GM23338 (cell line): Measurements from ENCODE around the gene DPH1.

Source experiments
- CREB1 ChIP-seq: fragments of 250-450 bp; sonication (Bioruptor Pico); IDR thresholded peaks from 2 replicates; pipeline ENCODE4 v1.5.0; 2020; ENCODE audit warnings: low read depth, mild to moderate bottlenecking, moderate library complexity
- EZH2 ChIP-seq: fragments of 200-600 bp; sonication (generic); IDR thresholded peaks from one replicate; pipeline ENCODE4 v1.8.0; 2017; ENCODE audit warnings: antibody characterized with exemption, mild to moderate bottlenecking, low read depth; ENCODE audit not compliant: unreplicated experiment
- EZH2phosphoT487 ChIP-seq: fragments of 200-600 bp; sonication (generic); IDR thresholded peaks from one replicate; pipeline ENCODE4 v1.8.1; 2018; ENCODE audit warnings: antibody characterized with exemption; ENCODE audit not compliant: unreplicated experiment
- JUNB ChIP-seq: IDR thresholded peaks from one replicate; pipeline ENCODE4 v1.6.1; 2016; ENCODE audit warnings: antibody characterized with exemption; ENCODE audit not compliant: unreplicated experiment
- POLR2AphosphoS5 ChIP-seq: IDR thresholded peaks from 2 replicates; pipeline ENCODE4 v1.6.1; 2016; ENCODE audit warnings: antibody characterized with exemption, low read depth
- TF ChIP-seq, protein P1 (sequence below), 2 experiments: fragments of 200-600 bp in 1 of 2; sonication (generic) in 1 of 2; conservative IDR thresholded peaks; 2 replicates each; pipeline versions ENCODE4 v1.5.1 to v1.6.1; 2016 to 2017; ENCODE audit warnings: antibody characterized with exemption in 2 of 2, low read depth in 2 of 2, mild to moderate bottlenecking in 2 of 2, moderate library complexity in 1 of 2
- TF ChIP-seq, protein P2 (sequence below): fragments of 250-450 bp; sonication (Bioruptor Pico); IDR thresholded peaks from 2 replicates; pipeline ENCODE4 v1.5.0; 2020; ENCODE audit warnings: mild to moderate bottlenecking, moderate library complexity
- TF ChIP-seq, protein P3 (sequence below): IDR thresholded peaks from one replicate; pipeline ENCODE4 v1.6.1; 2018; ENCODE audit warnings: antibody characterized with exemption; ENCODE audit not compliant: unreplicated experiment

DNA sequence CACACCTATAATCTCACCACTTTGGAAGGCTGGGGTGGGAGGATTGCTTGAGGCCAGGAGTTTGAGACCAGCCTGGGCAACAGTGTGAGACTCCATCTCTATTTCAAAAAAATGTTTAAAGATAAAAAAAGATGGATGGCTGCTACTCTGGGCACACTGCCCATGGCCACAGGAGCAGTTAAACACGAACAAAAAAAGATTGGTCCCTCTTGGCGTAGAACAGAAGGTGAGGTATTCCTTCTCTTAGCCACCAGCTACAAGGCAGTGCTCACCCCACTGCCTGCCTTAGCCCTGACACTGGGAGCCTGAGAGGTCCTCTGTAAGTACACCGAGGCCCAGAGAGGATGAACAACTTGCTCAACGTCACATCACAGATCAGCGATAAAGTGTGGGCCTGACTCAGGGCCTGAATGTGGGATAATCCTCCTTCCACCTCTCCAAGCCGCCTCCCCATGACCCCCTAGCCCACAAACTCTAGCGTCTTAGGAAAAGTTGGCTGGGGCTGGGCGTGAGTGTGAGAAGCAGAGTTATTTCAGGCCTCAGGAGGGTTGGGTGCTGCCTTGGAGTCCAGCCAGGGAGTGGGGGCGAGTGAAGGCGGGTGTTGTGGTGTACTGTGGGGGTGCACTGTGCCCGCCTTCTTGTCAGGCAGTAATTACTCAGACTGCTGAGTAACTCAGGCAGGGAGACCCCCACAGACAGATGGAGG is 2.3 kb upstream of the DPH1 start:
- TF ChIP-seq, protein P1, sequence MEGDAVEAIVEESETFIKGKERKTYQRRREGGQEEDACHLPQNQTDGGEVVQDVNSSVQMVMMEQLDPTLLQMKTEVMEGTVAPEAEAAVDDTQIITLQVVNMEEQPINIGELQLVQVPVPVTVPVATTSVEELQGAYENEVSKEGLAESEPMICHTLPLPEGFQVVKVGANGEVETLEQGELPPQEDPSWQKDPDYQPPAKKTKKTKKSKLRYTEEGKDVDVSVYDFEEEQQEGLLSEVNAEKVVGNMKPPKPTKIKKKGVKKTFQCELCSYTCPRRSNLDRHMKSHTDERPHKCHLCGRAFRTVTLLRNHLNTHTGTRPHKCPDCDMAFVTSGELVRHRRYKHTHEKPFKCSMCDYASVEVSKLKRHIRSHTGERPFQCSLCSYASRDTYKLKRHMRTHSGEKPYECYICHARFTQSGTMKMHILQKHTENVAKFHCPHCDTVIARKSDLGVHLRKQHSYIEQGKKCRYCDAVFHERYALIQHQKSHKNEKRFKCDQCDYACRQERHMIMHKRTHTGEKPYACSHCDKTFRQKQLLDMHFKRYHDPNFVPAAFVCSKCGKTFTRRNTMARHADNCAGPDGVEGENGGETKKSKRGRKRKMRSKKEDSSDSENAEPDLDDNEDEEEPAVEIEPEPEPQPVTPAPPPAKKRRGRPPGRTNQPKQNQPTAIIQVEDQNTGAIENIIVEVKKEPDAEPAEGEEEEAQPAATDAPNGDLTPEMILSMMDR (conservative IDR thresholded peaks at IDR 0.05; ENCODE audit: low read depth in 2 of 2): no peak
- TF ChIP-seq EZH2phosphoT487: no peak
- TF ChIP-seq, protein P2, sequence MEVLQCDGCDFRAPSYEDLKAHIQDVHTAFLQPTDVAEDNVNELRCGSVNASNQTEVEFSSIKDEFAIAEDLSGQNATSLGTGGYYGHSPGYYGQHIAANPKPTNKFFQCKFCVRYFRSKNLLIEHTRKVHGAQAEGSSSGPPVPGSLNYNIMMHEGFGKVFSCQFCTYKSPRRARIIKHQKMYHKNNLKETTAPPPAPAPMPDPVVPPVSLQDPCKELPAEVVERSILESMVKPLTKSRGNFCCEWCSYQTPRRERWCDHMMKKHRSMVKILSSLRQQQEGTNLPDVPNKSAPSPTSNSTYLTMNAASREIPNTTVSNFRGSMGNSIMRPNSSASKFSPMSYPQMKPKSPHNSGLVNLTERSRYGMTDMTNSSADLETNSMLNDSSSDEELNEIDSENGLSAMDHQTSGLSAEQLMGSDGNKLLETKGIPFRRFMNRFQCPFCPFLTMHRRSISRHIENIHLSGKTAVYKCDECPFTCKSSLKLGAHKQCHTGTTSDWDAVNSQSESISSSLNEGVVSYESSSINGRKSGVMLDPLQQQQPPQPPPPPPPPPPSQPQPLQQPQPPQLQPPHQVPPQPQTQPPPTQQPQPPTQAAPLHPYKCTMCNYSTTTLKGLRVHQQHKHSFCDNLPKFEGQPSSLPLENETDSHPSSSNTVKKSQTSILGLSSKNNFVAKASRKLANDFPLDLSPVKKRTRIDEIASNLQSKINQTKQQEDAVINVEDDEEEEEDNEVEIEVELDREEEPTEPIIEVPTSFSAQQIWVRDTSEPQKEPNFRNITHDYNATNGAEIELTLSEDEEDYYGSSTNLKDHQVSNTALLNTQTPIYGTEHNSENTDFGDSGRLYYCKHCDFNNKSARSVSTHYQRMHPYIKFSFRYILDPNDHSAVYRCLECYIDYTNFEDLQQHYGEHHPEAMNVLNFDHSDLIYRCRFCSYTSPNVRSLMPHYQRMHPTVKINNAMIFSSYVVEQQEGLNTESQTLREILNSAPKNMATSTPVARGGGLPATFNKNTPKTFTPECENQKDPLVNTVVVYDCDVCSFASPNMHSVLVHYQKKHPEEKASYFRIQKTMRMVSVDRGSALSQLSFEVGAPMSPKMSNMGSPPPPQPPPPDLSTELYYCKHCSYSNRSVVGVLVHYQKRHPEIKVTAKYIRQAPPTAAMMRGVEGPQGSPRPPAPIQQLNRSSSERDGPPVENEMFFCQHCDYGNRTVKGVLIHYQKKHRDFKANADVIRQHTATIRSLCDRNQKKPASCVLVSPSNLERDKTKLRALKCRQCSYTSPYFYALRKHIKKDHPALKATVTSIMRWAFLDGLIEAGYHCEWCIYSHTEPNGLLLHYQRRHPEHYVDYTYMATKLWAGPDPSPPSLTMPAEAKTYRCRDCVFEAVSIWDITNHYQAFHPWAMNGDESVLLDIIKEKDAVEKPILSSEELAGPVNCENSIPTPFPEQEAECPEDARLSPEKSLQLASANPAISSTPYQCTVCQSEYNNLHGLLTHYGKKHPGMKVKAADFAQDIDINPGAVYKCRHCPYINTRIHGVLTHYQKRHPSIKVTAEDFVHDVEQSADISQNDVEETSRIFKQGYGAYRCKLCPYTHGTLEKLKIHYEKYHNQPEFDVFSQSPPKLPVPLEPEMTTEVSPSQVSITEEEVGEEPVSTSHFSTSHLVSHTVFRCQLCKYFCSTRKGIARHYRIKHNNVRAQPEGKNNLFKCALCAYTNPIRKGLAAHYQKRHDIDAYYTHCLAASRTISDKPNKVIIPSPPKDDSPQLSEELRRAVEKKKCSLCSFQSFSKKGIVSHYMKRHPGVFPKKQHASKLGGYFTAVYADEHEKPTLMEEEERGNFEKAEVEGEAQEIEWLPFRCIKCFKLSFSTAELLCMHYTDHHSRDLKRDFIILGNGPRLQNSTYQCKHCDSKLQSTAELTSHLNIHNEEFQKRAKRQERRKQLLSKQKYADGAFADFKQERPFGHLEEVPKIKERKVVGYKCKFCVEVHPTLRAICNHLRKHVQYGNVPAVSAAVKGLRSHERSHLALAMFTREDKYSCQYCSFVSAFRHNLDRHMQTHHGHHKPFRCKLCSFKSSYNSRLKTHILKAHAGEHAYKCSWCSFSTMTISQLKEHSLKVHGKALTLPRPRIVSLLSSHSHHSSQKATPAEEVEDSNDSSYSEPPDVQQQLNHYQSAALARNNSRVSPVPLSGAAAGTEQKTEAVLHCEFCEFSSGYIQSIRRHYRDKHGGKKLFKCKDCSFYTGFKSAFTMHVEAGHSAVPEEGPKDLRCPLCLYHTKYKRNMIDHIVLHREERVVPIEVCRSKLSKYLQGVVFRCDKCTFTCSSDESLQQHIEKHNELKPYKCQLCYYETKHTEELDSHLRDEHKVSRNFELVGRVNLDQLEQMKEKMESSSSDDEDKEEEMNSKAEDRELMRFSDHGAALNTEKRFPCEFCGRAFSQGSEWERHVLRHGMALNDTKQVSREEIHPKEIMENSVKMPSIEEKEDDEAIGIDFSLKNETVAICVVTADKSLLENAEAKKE: no peak
- TF ChIP-seq, protein P3, sequence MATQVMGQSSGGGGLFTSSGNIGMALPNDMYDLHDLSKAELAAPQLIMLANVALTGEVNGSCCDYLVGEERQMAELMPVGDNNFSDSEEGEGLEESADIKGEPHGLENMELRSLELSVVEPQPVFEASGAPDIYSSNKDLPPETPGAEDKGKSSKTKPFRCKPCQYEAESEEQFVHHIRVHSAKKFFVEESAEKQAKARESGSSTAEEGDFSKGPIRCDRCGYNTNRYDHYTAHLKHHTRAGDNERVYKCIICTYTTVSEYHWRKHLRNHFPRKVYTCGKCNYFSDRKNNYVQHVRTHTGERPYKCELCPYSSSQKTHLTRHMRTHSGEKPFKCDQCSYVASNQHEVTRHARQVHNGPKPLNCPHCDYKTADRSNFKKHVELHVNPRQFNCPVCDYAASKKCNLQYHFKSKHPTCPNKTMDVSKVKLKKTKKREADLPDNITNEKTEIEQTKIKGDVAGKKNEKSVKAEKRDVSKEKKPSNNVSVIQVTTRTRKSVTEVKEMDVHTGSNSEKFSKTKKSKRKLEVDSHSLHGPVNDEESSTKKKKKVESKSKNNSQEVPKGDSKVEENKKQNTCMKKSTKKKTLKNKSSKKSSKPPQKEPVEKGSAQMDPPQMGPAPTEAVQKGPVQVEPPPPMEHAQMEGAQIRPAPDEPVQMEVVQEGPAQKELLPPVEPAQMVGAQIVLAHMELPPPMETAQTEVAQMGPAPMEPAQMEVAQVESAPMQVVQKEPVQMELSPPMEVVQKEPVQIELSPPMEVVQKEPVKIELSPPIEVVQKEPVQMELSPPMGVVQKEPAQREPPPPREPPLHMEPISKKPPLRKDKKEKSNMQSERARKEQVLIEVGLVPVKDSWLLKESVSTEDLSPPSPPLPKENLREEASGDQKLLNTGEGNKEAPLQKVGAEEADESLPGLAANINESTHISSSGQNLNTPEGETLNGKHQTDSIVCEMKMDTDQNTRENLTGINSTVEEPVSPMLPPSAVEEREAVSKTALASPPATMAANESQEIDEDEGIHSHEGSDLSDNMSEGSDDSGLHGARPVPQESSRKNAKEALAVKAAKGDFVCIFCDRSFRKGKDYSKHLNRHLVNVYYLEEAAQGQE: no peak
- no peak for TF ChIP-seq POLR2AphosphoS5
- no peak for TF ChIP-seq EZH2
- TF ChIP-seq CREB1 (CRISPR knock-in tag): no peak
- TF ChIP-seq JUNB: no peak
